ENCODE data around the gene MRTFA. TPM values are rescaled to one million over a fixed set of nuclear protein-coding genes. Genes with fewer than 3 reads are reported as not detected.

Gene MRTFA
- total RNA-seq: 53.9 and 62.1 TPM in 2 replicates

GRCh38 chr22:40636380-40637182, at the start of gene MRTFA:
Gene MRTFA, minus strand, starts transcription at chr22:40636719.

GRCh38 chr22:40679249-40679963, 42.9 kb upstream of the MRTFA start, which contains the start of gene MCHR1:
Gene MCHR1, plus strand, starts transcription at chr22:40679484. Its CDS starts 169 bp downstream, at chr22:40679653.

Other genes with a start within 250 kb of the MRTFA start
- 0.65 and 0.85 TPM in 2 replicates for gene MCHR1, start 42.8 kb upstream of the MRTFA start, total RNA-seq
- 17.0 and 19.8 TPM in 2 replicates for gene SLC25A17, start 182.6 kb upstream of the MRTFA start, total RNA-seq
- gene ST13, start 219.9 kb upstream of the MRTFA start, total RNA-seq: 194 and 195 TPM in 2 replicates
- gene XPNPEP3, start 220.4 kb upstream of the MRTFA start, total RNA-seq: 11.2 and 15.1 TPM in 2 replicates
- gene DNAJB7, start 225.4 kb upstream of the MRTFA start, total RNA-seq: not detected in 2 replicates

Measured in hair follicle dermal papilla cell (primary cell).